HG03280 (cell line): ENCODE measurements around the gene AIMP1.
"Not testable (repeated sequence)": the region's sequence is repeated elsewhere in the genome, so short reads cannot be mapped to it uniquely, and the experiment has no call there.

Experiments
- ATAC-seq: cut with Tn5 transposase; IDR thresholded peaks from one replicate; pipeline ENCODE4 v1.9.1; 2021; ENCODE audit warnings: mild to moderate bottlenecking, moderate library complexity; ENCODE audit not compliant: unreplicated experiment

The AIMP1 gene

DNA sequence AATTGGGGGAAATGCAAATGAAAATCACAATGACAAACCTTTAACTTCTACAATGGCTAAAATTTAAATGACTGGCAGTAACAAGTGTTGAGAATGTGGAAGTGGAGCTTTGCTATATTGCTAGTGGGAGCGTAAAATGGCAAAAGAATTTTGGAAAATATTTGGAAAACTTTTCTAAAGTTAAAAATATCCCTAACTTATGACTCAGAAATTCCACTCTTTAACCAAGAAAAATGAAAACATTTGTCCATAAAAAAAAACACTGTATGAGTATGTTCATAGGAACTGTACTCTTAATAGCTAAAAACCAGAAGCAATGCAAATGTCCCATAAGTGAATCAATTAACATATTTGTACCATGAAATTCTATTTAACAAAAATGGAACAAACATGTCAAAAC, 4.0 kb upstream of the AIMP1 start:
- ATAC-seq: no peak

- no peak for ATAC-seq
Observed at GRCh38 chr4:106312997-106313522, 3.3 kb upstream of the AIMP1 start.

DNA sequence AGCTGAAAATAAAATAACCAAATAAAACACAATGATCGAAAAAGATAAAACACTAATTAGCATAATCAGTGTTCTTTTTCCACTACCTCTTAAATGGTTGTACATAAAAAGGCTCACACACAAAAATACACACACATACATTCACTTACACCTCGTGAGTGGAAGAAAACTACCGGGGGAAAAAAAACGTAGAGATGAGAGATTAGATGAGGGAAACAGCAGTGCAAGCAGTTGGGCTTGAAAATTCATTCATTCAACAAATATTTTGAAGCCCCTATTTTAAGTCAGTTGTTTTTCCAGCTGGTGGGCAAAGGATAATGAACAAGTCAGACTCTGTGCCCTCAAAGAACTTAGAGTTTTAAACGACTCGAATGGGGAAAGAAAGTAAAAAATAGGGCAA, 1.4 kb upstream of the AIMP1 start:
- no peak for ATAC-seq

DNA sequence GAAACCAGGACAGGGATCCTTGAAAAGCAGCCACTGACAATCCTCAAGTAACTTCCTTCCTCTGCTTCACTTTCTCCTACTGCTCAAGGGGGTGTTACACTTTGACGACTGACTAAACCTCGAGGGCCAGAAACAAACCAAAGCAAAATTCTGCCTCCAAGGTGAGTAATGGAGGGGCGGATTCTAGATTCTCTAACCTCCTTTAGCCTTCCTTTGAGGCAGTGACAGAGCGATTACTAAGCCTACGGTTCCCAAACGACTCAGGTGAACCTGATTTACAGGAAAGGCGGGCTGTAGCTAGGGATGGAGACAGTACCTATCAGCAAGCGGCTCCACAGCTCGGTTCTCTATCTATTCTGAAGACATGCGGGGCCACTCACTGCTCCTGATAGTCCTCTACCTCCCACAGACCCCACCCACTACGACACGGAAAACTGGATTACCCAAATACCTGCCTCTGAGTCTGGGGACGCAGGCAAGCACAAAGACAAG, 828 bp upstream of the AIMP1 start:
- ATAC-seq: peak; percentile 26

DNA sequence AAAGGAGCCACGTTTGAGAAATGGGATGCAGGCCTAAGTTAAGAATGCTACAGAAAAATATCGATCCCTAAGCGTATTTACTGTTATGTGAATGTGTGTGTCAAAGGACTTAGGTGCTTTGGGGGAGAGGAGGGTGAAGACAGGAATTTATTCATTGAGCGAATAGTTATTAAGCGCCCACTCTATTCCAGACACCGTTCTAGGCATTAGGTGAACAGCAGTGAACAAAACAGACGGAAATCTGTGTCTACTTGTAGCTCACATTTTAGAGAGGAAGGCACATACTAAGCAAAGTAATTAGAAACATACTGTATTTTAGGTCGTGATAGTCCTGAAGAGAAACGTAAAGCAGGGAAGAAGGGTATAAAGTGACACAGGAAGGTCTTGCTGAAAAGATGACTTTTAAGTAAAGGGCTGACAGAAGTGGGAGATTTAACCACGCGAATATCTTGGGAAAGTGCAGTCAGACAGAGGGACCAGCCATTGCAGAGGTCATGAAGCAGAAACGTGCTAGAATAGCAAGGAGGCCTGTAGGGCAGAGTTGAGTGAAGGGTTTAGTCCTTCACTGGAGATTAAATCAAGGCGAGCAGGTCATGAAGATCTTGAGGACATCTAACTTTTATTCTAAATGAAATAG, 541 bp downstream of the AIMP1 start:
- ATAC-seq: peak; percentile 1

DNA sequence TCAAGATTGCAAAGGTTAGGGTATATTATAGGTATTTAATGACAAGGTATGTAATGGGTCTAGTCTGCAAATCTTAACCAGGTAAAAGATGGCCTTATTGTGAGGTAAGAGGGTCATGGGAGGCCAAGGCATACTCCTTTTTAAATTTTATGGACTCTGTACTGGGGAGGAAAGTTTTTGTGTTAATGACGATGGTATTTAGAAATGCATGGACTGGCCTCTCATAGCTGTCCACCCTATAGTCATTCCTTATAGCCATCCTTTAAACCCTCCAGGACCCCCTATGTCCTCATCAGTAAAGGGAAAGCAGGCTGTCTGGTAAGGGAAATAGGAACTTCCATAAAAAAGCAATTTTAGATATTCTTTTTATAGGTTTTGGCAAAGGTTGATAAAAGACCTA, 1.5 kb downstream of the AIMP1 start:
- no peak for ATAC-seq

DNA sequence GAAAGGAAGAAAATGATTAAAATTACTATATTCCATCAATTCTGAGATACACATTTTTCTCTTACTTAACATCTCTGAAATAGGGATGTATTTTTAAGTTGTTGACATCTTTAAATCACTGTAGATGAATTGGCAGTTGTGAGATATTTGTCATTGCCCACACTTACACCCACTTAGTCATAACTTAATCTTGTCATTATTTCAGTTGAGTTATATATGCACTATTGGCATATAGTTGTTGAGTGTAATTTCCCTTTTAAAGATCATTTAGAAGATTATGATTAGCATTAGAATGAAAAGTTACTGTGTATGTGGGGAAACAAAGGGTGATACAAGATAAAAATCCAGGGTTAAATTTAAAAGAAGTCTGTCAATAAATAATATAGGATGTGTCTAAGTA, 2.2 kb downstream of the AIMP1 start:
- ATAC-seq: no peak

GRCh38 chr4:106320235-106320634, 3.9 kb downstream of the AIMP1 start:
- no peak for ATAC-seq

DNA sequence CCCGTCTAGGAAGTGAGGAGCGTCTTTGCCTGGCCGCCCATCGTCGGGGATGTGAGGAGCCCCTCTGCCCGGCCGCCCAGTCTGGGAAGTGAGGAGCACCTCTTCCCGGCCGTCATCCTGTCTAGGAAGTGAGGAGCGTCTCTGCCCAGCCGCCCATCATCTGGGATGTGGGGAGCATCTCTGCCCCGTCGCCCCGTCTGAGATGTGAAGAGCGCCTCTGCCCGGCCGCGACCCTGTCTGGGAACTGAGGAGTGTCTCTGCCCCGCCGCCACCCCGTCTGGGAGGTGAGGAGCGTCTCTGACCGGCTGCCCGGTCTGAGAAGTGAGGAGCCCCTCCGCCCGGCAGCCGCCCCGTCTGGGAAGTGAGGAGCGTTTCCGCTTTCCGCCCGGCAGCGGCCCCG, 4.8 kb downstream of the AIMP1 start:
- ATAC-seq: not testable (repeated sequence)

- not testable (repeated sequence) for ATAC-seq
Observed at GRCh38 chr4:106321814-106322213, 5.5 kb downstream of the AIMP1 start.

- ATAC-seq: no peak
Observed at GRCh38 chr4:106323119-106323518, 6.8 kb downstream of the AIMP1 start.

- ATAC-seq: no peak
Observed at GRCh38 chr4:106325800-106326199, 9.4 kb downstream of the AIMP1 start.

DNA sequence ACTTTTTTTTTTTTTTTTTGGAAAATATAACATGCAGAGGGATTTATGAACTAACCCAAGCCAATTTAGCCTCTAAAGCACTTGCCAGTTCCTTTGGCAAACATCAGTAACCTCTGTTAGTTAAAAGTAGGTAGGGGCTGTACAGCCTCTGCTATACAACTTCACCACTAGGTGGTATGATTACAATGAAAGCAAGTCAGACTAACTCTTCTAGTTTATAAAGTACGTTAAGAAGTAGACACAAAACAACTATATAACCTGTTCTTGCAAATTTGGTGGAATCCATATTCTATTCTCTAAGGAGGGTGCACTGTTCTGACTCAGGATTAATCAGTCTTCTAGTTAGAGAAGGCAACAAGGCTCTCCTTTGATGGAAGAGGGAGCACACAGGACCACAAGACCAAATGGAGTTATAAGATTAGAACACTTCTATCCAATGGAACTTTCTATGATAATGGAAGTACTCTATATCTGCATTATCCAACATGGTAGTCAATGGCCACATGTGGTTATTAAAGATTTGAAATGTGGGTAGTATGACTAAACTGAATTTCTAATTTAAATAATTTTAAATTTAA, 12.8 kb downstream of the AIMP1 start:
- peak; percentile 81 for ATAC-seq

- no peak for ATAC-seq
Observed at GRCh38 chr4:106333186-106333585, 16.8 kb downstream of the AIMP1 start.

- no peak for ATAC-seq
Observed at GRCh38 chr4:106334741-106335470, 18.6 kb downstream of the AIMP1 start.

GRCh38 chr4:106336618-106337017, 20.3 kb downstream of the AIMP1 start:
- no peak for ATAC-seq

DNA sequence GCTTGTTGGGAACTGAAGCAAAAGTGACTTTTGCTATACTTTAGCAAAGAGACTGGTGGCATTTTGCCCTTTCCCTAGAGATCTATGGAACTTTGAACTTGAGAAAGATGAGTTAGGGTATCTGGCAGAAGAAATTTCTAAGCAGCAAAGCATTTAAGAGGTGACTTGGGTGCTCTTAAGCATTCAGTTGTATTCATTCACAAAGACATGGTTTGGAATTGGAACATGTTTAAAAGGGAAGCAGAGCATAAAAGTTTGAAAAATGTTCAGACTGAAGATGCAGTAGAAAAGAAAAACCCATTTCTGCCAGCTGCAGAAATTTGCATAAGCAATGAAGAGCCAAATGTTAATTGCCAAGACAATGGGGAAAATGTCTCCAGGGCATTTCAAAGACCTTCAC, 21.6 kb downstream of the AIMP1 start:
- no peak for ATAC-seq

DNA sequence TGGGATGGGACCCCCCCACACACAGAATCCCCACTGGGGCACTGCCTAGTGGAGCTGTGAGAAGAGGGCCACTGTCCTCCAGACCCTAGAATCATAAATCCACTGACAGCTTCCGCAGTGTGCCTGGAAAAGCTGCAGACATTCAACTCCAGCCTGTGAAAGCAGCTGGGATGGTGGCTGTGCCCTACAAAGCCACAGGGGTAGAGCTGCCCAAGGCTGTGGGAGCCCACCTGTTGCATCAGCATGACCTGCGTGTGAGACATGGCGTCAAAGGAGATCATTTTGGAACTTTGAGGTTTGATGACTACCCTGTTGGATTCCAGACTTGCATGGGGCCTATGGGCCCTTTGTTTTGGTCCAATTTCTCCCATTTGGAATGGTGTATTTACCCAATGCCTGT, 22.3 kb downstream of the AIMP1 start:
- ATAC-seq: no peak

DNA sequence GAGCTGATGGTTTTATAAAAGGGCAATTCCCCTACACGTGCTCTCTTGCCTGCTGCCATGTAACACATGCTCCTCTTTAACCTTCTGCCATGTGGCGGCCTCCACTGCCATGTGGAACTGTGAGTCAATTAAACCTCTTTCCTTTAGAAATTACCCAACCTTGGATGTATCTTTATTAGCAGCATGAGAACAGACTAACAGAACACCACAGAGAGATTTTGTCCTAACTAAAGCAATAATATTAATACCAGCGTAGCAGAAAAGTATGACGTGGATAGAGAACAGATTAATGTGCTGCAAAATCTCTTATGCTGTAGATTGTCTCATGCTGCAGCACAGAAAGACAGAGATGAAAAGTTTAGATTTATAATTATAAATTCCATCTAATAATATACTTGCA, 23.1 kb downstream of the AIMP1 start:
- ATAC-seq: no peak

- ATAC-seq: no peak
Observed at GRCh38 chr4:106340774-106341173, 24.4 kb downstream of the AIMP1 start.

DNA sequence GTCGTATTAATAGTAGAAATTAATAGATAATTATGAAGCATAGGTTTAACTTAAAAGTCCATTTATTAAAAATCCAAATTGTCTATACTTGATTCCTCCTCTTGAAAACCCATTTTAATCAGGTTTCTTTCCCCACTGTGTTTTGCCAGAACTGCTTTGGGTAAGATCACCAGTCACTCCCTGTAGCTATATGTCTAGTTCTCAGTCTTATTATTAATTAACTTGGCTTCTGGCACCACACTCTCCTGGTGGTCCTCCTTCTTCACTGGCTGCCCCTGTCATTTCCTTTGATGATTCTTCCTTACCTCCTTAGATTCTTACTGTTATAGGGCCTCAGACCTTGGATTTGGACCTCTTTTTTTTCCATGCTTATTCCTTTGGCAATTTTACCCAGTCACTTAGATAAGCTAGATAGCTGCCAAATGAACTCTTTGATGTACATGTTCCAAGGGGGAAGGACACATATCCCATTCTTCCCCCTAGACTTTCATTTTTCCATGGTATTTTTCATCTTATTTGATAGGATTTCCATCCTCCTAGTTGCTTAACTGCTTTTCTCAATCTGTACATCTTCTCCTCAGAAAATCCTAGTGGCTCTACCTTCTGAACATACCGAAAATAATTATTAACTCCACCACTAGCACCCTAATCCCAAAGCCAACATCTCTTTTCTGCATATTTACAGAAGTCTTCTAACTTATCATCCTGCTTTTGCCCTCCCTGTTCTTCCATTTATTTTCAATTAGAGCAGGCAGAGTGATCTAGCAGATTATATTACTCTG, 27.7 kb downstream of the AIMP1 start:
- ATAC-seq: no peak
